Transverse colon (tissue), 3 donors: ENCODE results near the gene ZFP57.

ENCODE experiments used
- CTCF ChIP-seq, 5 experiments: fragments of 200-600 bp in 3 of 5; fragments of 450-650 bp in 2 of 5; sonication (generic) in 3 of 5; IDR thresholded peaks; 1 replicate in 2 of 5; 2 replicates in 3 of 5; pipeline ENCODE4 v1.5.1; 2016 to 2017; ENCODE audit warnings: antibody characterized with exemption in 5 of 5, inconsistent platforms in 3 of 5, mild to moderate bottlenecking in 2 of 5, moderate library complexity in 1 of 5
- POLR2A ChIP-seq: fragments of 450-650 bp; IDR thresholded peaks from one replicate; pipeline ENCODE4 v1.6.1; 2016; ENCODE audit warnings: antibody characterized with exemption, mild to moderate bottlenecking, moderate library complexity

GRCh38 chr6:29656798-29657197, 24.2 kb downstream of the ZFP57 start, which contains the start of gene MOG:
- TF ChIP-seq CTCF (IDR thresholded peaks at IDR 0.05) (no peak), POLR2A (no peak)
